NCI-H1930 (cell line): ENCODE results near the gene COX17.
"Not testable (repeated sequence)": the region's sequence is repeated elsewhere in the genome, so short reads cannot be mapped to it uniquely, and the experiment has no call there.

Experiments
- DNase-seq, 2 experiments: peaks; one replicate each; lab custom pipeline; 2025; lab: John Stamatoyannopoulos, UW

Gene COX17, protein sequence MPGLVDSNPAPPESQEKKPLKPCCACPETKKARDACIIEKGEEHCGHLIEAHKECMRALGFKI

DNA sequence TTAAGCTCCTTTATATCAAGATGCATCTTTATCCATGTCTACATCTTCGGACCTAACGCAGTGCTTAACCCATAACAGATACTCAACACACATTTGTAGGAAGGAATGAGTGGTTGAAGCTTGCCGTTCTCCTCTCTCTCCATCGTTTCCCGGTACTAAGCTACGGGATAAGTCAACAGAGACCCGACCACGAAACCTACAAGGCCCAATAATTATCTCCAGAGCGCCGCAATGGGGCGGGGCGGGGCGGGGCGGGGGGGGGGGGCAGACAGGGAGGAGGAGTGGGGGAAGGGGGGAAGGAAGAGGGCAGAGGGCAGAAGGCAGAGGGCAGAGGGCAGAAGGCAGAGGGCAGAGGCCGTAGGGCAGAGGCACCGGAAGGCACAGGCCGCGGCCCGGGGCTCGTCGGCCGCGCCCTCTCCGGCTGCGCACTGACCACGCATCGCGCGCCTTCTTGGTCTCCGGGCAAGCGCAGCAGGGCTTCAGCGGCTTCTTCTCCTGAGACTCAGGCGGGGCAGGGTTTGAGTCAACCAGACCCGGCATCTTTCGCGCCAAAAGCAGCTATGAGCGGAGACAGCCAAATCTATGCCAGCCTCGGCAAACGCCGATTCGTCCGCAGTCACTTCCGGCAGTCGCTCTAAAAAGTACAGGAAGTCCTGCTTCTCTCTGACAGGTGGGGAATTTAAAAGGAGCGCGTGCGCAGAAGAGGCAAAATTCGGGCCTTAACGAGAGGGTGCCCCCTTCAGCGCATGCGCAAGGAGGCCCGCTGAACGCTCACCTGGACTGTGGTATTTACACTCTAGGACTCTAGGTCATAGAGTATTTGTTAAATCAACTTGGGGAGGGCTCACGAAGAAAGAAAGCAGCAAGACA lies at the start of gene COX17:
Gene COX17 (minus strand): TSS at position 636 of the 870 bp plus-strand sequence. CDS start 96 bp downstream, at position 540.
- DNase-seq, result peak; percentile 95

DNA sequence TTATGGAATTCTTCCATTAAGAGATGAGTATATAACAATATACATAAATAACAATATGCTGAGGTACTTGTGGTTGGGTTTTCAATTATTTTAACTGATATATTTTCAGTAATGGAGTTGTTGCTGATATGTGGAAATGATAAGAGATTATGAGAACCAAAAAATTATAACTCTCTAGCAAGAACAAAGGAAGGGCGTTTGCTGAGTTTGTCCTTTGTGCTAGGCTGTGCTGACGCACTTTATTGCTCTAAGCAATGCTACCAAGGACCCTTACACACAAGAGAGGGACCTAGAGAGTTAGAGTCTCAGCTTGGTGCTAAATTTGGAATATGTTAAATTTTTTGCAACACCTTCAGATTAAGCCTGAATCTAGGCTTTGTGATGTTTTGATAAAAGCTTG lies 49.7 kb upstream of the COX17 start:
- DNase-seq, result no peak

DNA sequence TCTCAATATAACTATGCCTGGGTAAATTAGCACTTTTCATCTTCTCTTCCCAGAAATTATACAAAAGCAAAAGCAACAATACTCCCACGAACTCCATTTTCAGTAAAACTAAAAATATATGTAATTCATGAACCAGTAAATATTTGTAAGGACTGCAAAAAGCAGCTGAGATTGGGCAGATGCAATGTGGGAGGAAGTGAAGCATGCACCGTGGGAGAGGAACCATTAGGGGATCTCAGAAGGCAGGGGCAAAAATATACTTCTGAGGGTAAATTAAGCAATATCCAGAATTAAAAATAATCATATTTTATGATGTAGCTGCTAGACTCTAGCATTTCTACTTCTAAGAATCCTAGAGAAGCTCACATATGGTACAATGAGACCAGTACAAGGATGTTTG lies 45.8 kb upstream of the COX17 start:
- no peak for DNase-seq

DNA sequence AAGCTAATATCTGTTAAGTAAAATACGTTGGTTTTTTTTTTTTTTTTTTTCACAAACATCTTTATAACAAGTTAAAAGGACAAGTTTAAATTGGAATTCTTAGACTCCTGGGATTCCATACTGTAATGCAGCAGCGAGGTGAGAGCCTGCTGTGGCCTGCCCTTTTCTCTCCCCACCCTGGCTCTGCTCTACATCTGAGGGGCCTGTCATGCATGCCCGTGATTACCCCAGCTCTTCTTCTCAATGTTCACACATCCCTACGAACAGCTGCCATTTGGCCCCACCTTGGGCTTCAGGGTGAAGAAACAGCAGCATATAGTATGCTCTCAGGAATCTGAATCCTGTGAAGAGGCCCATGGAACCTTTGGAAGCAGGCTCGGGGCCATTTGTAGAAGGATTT lies 40.3 kb upstream of the COX17 start:
- DNase-seq, result no peak

DNA sequence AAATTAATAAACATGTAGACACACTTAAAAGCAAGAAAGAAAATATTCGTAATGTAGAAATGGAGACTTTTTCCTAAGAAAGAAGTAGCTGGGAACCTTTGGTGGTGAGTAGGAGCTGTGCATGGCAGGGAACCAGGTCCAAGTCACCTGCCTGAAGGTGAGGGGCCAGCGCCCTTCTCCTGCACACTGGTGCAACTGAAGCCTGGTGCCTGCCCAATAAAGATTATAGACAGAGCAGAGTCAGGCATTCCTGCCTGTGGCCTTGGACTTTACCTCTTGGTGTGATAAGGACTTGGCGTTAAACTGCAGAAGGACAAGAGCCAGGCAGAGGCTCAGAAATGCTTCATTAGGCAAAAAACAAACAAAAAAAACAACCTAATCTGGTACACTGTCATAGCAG lies 39.8 kb upstream of the COX17 start:
- DNase-seq, result no peak

DNA sequence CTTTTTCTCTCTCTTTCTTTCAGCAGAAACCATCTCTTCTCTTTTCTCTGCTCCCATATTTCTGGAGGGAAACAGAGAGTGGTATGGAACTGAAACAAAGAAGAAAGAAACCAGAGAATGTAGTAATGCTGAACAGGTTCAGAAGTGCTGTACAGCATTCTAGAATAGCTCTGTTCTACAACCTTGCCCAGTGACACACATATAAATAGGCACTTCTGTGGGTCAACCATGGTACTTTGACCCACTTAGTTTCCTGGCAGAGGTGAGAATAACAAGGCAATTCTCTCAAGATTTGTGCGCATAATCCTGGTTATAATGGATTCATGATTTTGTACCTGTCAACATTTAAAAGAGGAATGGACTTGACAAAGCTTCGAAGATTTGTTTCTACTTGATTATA lies 37.9 kb upstream of the COX17 start:
- no peak for DNase-seq

DNA sequence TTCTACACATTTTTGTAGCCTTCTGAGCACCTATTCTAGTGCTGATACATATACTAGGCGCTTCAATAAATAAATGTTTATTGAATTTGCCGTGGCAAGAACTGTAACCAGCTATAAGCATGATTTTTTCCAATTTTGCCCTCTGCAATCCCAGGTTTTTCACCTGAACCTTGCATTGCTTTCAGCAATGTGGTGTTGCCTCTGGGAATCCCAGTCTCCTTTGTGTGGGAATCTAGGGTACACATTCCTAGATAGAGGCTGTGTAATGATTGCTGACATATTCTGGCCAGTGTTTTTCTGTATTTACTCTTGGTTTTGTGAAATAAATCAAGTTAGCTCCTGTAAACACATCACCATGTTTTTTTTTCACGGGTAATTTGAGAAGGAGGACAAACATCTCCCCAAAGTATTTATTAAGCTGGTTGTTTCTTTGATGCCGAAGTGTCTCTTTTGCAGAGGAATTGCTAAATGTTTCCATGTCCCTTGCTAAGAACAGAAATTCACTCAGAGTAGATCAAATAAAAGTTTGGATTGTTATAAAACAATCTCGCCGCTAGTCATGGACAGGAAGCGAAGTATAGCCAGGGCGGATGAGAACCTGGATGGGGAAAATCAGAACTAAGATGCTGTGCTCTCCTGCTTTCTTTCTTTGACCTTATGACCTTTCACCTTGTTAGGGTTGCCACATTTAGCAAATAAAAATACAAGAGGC lies 26.8 kb upstream of the COX17 start:
- peak in 1 of 2 experiments; percentile 2 for DNase-seq

DNA sequence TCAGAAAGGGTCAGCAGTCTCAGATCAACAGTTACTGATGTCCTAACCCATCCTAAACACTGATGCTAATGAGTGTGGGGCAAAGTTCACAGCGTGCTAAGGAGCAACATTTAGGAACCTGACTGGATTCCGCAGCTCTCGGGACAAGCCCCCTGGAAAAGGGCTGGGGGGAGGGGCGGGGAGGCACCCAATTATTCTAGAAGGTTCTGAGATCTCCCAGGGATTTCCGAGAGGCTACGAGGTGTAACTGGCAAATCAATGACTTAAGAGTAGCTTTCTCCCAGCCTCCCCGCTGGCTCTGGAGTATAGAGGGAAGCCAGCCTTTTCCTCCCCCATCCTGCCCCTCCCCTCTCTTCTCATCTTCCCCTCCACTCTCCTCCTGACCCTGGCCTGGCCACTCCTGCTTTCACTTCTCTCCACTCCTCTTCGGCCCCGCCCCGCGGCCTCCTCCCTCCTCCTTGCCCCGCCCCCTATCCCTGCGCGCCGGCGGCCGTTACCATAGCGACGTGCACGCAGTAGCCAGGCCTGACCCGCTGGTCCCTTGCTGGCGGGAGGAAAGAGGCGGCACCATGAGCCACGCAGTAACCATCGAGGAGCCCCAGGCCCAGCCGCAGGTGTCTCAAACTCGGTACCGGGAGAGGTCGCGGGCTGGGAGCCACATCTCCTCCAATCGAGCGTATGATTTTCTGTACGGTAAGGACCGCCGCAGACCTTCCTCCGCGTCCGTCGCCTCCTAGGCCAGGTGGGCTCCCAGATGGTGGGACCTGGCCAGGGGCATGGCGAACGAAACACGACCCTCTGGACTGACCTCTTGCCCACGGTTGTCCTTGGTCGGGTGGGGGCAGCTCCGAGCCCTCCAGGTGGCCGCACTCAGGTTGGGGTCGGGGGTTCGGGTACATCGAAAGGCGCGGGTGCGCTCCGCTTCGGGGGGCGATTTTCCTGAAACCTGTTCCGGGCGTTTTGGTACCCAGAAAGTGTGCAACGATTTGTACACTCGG lies 25.6 kb upstream of the COX17 start, which contains the start of gene CFAP91:
Gene CFAP91 (plus strand): TSS at position 493 of the 998 bp plus-strand sequence. CDS start 77 bp downstream, at position 570.
- peak; percentile 87 to 92 for DNase-seq

DNA sequence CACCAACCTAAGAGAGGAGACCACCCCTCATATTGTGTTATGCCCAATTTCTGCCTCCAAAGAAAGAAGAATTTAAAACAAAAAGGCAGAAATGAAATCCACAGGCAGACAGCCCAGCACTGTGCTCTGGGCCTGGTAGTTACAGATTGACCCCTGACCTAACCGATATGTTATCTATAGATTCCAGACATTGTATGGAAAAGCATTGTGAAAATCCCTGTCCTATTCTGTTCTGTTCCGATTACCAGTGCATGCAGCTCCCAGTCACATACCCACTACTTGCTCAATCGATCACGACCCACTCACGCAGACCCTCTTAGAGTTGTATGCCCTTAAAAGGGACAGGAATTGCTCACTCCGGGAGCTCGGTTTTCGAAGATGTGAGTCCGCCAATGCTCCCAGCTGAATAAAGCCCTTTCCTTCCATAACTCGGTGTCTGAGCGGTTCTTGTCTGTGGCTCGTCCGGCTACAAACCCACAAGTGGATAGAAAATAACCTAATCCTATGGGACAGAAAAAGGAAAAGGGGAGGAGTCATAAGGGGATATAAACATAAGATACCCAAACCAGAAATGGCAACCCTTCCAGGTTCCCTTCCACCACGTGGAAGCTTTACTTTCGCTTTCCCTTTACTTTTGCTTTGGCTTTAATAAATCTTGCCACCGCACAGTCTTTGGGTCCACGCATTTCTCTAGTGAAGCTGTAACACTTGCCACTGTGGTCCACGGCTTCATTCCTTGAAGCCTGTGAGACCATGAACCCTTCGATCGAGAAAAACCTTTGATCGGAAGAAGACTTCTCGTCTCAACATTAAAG lies 23.9 kb upstream of the COX17 start:
- no peak for DNase-seq

DNA sequence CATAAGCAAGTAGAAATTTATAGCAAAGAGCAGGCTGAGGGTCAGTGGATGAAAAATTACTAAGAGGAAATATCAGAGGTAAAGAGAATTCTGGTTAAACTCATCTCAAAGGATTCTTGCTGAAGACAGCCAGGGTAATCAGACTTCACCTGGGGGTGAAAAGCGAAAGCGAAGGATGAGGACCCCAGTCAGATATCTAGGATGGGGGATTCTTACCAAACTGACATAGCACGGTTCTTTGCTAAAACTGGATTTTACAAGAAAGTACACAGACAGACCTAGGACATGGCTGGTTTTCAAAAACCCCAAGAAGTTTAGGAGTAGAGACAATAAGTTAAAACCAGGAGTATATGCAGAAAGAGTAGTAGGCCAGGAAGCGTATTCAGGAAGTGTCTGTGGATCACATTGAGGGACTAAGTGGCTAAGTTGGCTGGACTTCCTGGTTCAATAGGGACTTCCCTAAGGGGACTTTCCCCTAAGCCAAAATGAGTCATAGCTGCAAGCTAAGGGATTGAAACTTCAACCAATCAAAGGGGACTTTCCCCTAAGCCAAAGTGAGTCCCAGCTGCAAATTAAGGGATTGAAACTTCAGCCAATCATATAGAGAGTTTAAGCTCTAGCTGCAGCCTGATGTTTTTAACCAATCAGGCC lies 23.2 kb upstream of the COX17 start:
- DNase-seq, result no peak

DNA sequence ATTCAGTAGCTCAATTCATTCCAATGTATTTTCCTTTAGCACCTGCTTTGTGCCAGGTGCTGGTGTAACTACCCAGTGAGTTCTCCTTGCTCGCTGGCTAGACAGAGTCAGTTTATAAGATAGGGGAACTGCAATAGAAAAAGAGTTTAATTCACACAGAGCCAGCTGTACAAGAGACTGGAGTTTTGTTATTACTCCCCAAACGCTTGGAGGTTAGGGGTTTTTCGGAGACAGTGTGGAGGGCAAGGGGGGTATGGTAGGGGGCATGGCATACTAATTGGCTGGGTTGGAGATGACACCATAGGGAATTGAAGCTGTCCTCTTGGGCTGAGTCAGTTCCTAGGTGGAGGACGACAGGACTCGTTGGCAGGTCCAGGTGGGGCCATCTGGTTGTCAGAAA lies 20.2 kb upstream of the COX17 start:
- no peak for DNase-seq

DNA sequence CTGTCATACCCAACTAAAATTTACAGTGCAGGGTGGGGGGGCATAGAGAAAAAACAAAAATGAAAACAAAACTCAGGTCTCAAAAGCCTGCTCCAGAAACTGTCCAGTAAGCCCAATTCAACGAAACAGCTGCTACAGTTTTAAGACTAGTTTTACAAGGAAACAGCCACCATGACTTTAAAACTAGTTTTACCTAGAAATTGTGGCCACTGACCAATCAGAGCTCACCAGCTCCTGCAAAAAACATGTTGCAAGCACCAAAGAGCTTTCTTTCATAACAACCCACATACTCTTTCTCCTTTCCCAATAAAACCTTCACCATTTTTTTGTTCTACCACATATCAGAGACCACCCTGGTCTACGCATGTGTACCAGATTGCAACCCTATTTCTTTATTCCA lies 18.3 kb upstream of the COX17 start:
- no peak for DNase-seq

DNA sequence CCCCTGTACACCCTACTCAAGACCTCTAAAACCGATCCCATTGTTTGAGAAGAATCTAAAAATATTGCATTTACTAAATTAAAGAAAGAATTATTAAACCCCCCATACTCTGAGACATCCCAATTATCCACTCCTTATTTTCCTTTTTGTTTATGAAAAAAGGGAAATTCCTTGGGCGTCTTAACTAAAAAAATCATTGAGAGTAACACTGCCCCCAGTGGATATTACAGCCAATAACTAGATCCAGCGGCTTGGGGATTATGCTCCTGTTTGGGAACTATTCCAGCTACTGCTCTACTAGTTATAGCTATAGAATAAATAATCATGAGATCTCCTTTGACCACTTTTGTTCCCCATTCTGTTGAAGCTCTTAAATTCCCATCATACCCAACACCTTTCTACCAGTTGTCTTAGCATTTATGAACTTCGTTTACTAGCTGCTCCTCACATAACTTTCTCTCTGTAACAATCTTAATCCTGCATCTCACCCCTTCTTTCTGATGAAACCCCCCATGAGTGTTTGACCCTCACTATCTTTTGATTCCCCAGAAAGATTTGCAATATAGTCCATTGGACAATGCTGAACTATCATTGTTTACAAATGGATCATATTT lies 12.9 kb upstream of the COX17 start:
- no peak for DNase-seq

DNA sequence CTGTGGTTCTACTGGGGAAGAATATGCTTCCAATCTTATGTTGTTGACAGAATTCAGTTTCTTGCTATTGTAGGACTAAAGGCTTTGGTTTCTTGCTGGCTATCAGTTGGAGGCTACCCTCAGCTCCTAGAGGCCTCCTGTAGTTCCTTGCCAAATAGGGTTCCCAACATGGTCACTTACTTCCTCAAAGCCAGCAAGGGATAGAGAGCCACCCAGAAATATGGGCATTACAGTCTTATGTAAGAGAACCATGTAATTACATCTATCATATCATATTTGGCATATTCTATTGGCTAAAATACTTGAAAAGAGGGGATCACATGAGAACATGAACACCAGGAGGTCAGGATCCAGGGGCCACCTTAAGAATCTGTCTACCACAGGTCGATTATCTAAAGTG lies 6.2 kb upstream of the COX17 start:
- DNase-seq, result no peak

DNA sequence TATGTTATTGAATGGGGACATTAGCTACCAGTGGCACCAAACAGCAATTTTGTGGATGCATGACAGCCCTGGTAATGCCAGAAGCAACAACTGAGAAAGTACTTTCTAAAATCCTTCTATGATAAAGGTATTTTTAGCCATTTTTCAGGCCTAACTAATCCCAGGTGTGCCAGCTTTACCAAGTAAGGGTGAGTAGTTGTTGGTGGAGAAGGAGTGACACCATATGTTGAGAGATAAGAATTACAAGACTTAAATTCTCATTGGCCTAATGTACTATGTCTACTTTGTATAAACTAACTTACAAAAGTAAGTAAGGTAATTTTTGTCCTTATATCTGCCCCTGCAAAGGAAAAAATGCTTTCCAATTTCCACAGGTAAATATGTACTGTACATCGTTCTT lies 4.1 kb upstream of the COX17 start:
- no peak for DNase-seq

DNA sequence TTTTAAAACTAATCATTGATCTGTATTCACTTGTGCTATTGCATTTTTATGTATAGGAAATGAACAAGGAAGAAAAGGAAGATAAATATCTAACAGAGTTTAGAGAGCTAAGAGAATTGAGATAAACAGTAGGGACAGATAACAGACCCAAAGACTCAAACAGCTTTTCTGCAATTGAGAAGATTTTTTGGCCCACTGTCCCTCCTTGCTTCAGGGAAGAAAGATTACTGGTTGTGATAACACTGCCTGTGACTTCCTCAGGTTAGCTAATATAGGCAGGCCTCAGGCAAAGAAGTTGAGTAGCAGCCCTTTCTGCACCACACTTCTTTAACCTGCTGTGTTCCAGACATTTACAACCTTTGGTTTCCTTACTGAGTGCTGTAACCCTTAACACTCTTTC lies 2.7 kb upstream of the COX17 start:
- DNase-seq, result no peak

DNA sequence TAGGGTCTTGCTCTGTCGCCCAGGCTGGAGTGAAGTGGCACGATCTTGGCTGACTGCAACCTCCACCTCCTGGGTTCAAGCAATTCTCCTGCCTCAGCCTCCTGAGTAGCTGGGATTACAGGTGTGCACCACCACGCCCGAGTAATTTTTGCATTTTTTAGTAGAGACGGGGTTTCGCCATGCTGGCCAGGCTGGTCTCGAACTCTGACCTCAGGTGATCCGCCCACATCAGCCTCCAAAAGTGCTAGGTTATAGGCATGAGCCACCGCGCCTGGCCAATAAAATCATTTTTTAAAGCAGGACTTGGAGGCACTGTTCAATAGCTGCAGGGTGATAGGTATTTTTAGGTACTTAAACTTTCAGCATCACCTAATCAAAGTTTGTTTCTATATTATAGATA lies 1.0 kb upstream of the COX17 start:
- not testable (repeated sequence) for DNase-seq

DNA sequence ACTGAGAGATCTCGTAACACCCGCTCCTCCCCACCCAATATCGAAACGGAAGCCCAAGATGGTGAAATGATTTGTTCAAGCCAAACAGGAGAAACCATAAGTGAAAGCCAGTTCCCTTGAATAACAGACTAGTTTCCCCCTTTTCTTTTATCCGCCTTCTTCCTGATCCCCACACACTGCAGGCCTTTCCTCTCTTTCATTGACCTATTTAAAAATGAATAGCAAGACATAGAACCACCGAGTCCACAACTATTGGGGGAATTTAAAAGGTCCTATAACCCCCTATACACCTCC lies 382 bp upstream of the COX17 start:
- DNase-seq, result no peak

DNA sequence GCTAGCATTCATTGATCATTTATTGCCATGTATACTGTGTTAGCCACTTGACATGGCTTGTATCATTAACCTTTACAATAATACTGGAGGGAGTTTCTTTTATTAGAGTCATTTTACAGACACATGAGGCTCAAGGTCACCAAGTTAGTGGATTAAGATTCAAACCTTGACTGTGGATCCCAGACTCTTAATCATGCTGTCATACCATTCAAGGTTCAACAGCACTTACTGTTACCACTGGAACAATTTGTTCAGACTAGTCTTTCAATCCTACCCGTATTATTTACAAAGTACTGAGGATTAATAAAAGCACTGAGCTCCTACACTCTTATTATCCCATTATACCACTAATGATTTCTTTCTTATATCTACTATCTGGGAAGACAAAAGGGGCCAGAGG lies 1.2 kb downstream of the COX17 start:
- no peak for DNase-seq

DNA sequence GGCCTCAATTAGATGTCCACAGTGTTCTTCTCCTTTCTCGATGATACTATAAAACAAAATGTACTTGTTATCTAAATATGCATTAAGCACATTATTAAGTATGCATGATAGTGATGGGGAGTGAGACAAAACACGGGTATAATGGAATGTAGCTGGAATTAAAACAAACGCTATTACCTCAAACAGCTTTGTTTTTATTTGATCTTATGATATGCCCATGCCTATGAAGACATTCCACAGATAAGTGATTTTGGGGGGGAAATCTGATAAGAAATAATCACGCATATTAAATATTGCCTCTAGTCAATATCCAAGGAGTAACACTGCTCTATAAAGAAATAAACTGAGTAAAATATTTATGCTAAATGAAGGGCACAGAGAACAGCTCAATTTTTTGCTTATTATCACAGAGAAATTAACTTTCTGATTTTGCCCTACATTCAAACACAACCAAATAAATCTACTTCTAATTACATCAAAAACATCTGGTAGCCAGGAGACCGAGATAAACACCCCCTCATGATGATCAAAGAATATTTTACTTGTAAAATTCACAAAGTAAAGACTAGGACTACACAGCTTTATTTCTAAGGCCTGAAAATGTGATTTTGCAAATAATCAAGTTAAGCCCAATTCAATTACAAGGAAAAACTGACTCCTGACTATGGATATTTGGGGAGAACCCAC lies 1.9 kb downstream of the COX17 start:
- DNase-seq, result no peak
